ENCODE measurements around the gene AUTS2. TPM values are rescaled to one million over a fixed set of nuclear protein-coding genes. Genes with fewer than 3 reads are reported as not detected.

AUTS2 gene
- total RNA-seq, 2 donors from 2014 or later: 8.6 TPM

- Histone ChIP-seq H3K4me1 (peaks cover 0 to 25% of the 10 kb centered on the region in 2 donors), H3K27me3 (no peaks in the 10 kb centered on the region), H3K27ac (no peak overlapping the region), H3K36me3 (no peaks in the 10 kb centered on the region), H3K9me3 (no peaks in the 10 kb centered on the region), H3K4me3 (no peak overlapping the region)
- TF ChIP-seq, protein P1, sequence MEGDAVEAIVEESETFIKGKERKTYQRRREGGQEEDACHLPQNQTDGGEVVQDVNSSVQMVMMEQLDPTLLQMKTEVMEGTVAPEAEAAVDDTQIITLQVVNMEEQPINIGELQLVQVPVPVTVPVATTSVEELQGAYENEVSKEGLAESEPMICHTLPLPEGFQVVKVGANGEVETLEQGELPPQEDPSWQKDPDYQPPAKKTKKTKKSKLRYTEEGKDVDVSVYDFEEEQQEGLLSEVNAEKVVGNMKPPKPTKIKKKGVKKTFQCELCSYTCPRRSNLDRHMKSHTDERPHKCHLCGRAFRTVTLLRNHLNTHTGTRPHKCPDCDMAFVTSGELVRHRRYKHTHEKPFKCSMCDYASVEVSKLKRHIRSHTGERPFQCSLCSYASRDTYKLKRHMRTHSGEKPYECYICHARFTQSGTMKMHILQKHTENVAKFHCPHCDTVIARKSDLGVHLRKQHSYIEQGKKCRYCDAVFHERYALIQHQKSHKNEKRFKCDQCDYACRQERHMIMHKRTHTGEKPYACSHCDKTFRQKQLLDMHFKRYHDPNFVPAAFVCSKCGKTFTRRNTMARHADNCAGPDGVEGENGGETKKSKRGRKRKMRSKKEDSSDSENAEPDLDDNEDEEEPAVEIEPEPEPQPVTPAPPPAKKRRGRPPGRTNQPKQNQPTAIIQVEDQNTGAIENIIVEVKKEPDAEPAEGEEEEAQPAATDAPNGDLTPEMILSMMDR (IDR thresholded peaks at IDR 0.05): no peak
- no peak for DNase-seq (ENCODE audit: low spot score)
Measured at GRCh38 chr7:70659263-70659662, 1061.0 kb downstream of the AUTS2 start.

GRCh38 chr7:70660154-70660818, 1062.0 kb downstream of the AUTS2 start:
- H3K27me3 ChIP-seq: no peaks in the 10 kb centered on the region
- H3K27ac ChIP-seq: no peak overlapping the region
- H3K36me3 ChIP-seq: no peaks in the 10 kb centered on the region
- TF ChIP-seq, protein P1 (IDR thresholded peaks at IDR 0.05): no peak
- no peaks in the 10 kb centered on the region for H3K9me3 ChIP-seq
- H3K4me1 ChIP-seq: peaks cover 0 to 17% of the 10 kb centered on the region in 2 donors
- H3K4me3 ChIP-seq: no peak overlapping the region
- no peak for DNase-seq (ENCODE audit: low spot score)

DNA sequence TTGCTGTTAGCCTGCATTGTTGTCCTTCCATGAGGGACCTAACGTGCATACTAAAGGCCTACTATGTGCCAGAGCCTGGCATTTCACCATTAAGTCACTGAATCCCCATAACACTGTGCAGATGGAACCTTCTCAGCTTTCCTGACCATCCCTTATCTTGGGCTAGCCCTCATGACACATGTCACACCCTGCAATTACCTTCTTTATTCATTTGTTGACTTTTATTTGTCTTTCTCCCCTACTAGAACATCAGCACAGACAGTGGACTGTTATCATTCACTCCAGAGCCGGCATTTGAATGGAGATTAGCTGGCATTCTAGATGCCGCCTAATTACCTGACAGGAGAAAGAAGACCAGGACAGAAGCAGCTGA, 1062.5 kb downstream of the AUTS2 start:
- no peak overlapping the region for H3K27ac ChIP-seq
- H3K4me1 ChIP-seq: peaks cover 0 to 12% of the 10 kb centered on the region in 2 donors
- no peaks in the 10 kb centered on the region for H3K27me3 ChIP-seq
- H3K36me3 ChIP-seq: no peaks in the 10 kb centered on the region
- TF ChIP-seq, protein P1 (IDR thresholded peaks at IDR 0.05): no peak
- DNase-seq (ENCODE audit: low spot score): no peak
- no peaks in the 10 kb centered on the region for H3K9me3 ChIP-seq
- H3K4me3 ChIP-seq: no peak overlapping the region

- Histone ChIP-seq H3K4me1 (no peaks in the 10 kb centered on the region), H3K4me3 (no peak overlapping the region), H3K27ac (no peak overlapping the region), H3K36me3 (no peaks in the 10 kb centered on the region), H3K27me3 (no peaks in the 10 kb centered on the region), H3K9me3 (no peaks in the 10 kb centered on the region)
- TF ChIP-seq, protein P1 (IDR thresholded peaks at IDR 0.05): no peak
- no peak for DNase-seq (ENCODE audit: low spot score)
Measured at GRCh38 chr7:70663680-70664079, 1065.4 kb downstream of the AUTS2 start.

- Histone ChIP-seq H3K36me3 (no peaks in the 10 kb centered on the region), H3K27me3 (no peaks in the 10 kb centered on the region), H3K4me1 (no peaks in the 10 kb centered on the region), H3K27ac (no peak overlapping the region), H3K9me3 (no peaks in the 10 kb centered on the region), H3K4me3 (no peak overlapping the region)
- TF ChIP-seq, protein P1 (IDR thresholded peaks at IDR 0.05): no peak
- no peak for DNase-seq (ENCODE audit: low spot score)
Measured at GRCh38 chr7:70665997-70666396, 1067.7 kb downstream of the AUTS2 start.

- no peak overlapping the region for H3K4me3 ChIP-seq
- H3K36me3 ChIP-seq: no peaks in the 10 kb centered on the region
- DNase-seq (ENCODE audit: low spot score): no peak
- no peaks in the 10 kb centered on the region for H3K9me3 ChIP-seq
- no peak overlapping the region for H3K27ac ChIP-seq
- no peaks in the 10 kb centered on the region for H3K27me3 ChIP-seq
- no peaks in the 10 kb centered on the region for H3K4me1 ChIP-seq
- TF ChIP-seq, protein P1 (IDR thresholded peaks at IDR 0.05): no peak
Measured at GRCh38 chr7:70667406-70667805, 1069.1 kb downstream of the AUTS2 start.

All from right atrium auricular region (tissue), 2 donors.